DOHH2 (cell line): ENCODE measurements around the gene PPAT.

Experiments
- H3F3A ChIP-seq: fragments of 200-600 bp; sonication (generic), shearing (Covaris generic); 2 replicates; pipeline ENCODE4 v1.6.0; 2016; ENCODE audit warnings: antibody characterized with exemption, mild to moderate bottlenecking; ENCODE audit not compliant: control insufficient read depth, insufficient read depth
- H3K27ac ChIP-seq: fragments of 200-600 bp; sonication (generic); 2 replicates; pipeline ENCODE4 v1.5.1; 2014; ENCODE audit warnings: low read depth, mild to moderate bottlenecking, low read length, moderate library complexity
- H3K27me3 ChIP-seq: fragments of 200-600 bp; sonication (generic); 2 replicates; pipeline ENCODE4 v1.6.1; 2014; ENCODE audit warnings: mild to moderate bottlenecking, low read length, mixed read lengths; ENCODE audit not compliant: control insufficient read depth
- H3K36me3 ChIP-seq: fragments of 200-600 bp; sonication (generic); 2 replicates; pipeline ENCODE4 v1.6.1; 2014; ENCODE audit warnings: mild to moderate bottlenecking, low read length, moderate library complexity, mixed read lengths; ENCODE audit not compliant: control insufficient read depth
- H3K4me1 ChIP-seq: fragments of 200-600 bp; sonication (generic); 2 replicates; pipeline ENCODE4 v1.6.1; 2014; ENCODE audit warnings: mild to moderate bottlenecking, low read length, mixed read lengths; ENCODE audit not compliant: control insufficient read depth
- H3K4me2 ChIP-seq: fragments of 200-600 bp; sonication (generic); 2 replicates; pipeline ENCODE4 v1.6.0; 2014; ENCODE audit warnings: mild to moderate bottlenecking, low read length, moderate library complexity
- H3K4me3 ChIP-seq: fragments of 200-600 bp; sonication (generic); 2 replicates; pipeline ENCODE4 v1.5.1; 2014; ENCODE audit warnings: mild to moderate bottlenecking, low read length, mixed read lengths
- H3K79me2 ChIP-seq: fragments of 200-600 bp; sonication (generic); 2 replicates; pipeline ENCODE4 v1.6.1; 2014; ENCODE audit warnings: mild to moderate bottlenecking, low read length, mixed read lengths; ENCODE audit not compliant: control insufficient read depth
- H3K9me2 ChIP-seq: fragments of 200-600 bp; sonication (generic); replicated peaks from 2 replicates; pipeline ENCODE4 v1.6.1; 2014; ENCODE audit warnings: mild to moderate bottlenecking, low read length, mixed read lengths; ENCODE audit not compliant: control insufficient read depth
- H3K9me3 ChIP-seq: fragments of 200-600 bp; sonication (generic); 2 replicates; pipeline ENCODE4 v1.6.1; 2014; ENCODE audit warnings: antibody characterized with exemption, low read length, mixed read lengths; ENCODE audit not compliant: control insufficient read depth, insufficient read depth
- H4K20me1 ChIP-seq: fragments of 200-600 bp; sonication (generic); 2 replicates; pipeline ENCODE4 v1.6.0; 2014; ENCODE audit warnings: low read depth, mild to moderate bottlenecking, antibody characterized with exemption, low read length, moderate library complexity; ENCODE audit not compliant: control insufficient read depth, insufficient read depth
- EZH2phosphoT487 ChIP-seq: fragments of 200-600 bp; sonication (generic); IDR thresholded peaks from 2 replicates; pipeline ENCODE4 v1.6.1; 2017; ENCODE audit warnings: borderline replicate concordance, mild to moderate bottlenecking, antibody characterized with exemption, low read length, moderate library complexity, mixed read lengths
- TF ChIP-seq, protein P1 (sequence below): fragments of 200-600 bp; sonication (generic); IDR thresholded peaks from one replicate; pipeline ENCODE4 v1.5.1; 2014; ENCODE audit warnings: antibody characterized with exemption, mild to moderate bottlenecking, low read depth, low read length; ENCODE audit not compliant: poor library complexity, severe bottlenecking

The PPAT gene

DNA sequence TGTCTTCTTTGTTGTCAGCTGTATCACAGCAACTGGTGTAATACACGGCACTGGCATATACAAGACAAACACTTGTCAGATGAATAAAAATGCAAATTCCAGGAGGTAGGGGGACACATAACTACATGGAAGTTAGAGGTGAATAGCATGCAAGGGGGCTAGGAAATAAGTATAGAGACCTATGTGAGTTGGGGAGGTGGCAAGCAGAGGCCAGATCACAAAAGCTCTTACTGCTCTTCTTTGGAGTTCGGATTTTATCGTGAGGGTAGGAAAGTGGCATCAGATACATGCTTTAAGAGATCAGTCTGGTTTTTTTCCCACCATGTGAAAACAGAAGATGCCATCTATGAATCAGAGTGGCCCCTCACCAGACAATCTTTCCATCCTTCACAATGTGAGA is 29.2 kb upstream of the PPAT start:
- Histone ChIP-seq H3K4me1 (peaks cover 39% of the 10 kb centered on the region), H3K4me3 (peak overlapping the region; percentile 100), H3K36me3 (peaks cover 68% of the 10 kb centered on the region), H3K9me2 (no peaks in the 10 kb centered on the region), H3K4me2 (peak overlapping the region; percentile 85), H3K27me3 (no peaks in the 10 kb centered on the region), H3F3A (peaks cover 55% of the 10 kb centered on the region), H3K27ac (0 out of 2 replicates have a peak overlapping the region, but pooled peaks have one; percentile 11), H3K9me3 (no peaks in the 10 kb centered on the region), H3K79me2 (peaks cover 94% of the 10 kb centered on the region), H4K20me1 (peaks cover 9% of the 10 kb centered on the region; the same call in 1 of the 2 replicates)
- no peak for TF ChIP-seq EZH2phosphoT487
- TF ChIP-seq, protein P1, sequence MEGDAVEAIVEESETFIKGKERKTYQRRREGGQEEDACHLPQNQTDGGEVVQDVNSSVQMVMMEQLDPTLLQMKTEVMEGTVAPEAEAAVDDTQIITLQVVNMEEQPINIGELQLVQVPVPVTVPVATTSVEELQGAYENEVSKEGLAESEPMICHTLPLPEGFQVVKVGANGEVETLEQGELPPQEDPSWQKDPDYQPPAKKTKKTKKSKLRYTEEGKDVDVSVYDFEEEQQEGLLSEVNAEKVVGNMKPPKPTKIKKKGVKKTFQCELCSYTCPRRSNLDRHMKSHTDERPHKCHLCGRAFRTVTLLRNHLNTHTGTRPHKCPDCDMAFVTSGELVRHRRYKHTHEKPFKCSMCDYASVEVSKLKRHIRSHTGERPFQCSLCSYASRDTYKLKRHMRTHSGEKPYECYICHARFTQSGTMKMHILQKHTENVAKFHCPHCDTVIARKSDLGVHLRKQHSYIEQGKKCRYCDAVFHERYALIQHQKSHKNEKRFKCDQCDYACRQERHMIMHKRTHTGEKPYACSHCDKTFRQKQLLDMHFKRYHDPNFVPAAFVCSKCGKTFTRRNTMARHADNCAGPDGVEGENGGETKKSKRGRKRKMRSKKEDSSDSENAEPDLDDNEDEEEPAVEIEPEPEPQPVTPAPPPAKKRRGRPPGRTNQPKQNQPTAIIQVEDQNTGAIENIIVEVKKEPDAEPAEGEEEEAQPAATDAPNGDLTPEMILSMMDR: no peak

DNA sequence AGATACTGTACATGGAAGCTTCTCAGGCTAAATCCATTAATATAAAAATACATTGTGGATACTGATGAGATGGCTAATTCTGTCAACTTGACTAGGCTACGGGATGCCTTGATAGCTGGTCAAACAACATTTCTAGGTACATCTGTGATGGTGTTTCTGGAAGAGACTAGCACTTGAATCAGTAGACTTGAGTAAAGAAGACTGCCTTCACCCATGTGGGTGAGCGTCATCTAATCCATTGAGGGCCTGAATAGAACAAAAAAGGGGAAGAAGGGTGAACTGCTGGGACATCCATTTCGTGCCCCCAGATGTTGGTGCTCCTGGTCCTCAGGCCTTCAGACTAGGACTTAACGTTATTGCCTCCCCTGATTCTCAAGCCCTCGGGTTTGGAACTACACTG is 28.3 kb upstream of the PPAT start:
- H3K9me2 ChIP-seq: no peaks in the 10 kb centered on the region
- H3K79me2 ChIP-seq: peaks cover 87% of the 10 kb centered on the region
- H3K4me3 ChIP-seq: peak overlapping the region; percentile 100
- H3K4me1 ChIP-seq: peaks cover 30% of the 10 kb centered on the region
- H3F3A ChIP-seq: peaks cover 60% of the 10 kb centered on the region
- H3K9me3 ChIP-seq: no peaks in the 10 kb centered on the region
- peaks cover 9% of the 10 kb centered on the region; the same call in 1 of the 2 replicates for H4K20me1 ChIP-seq
- no peak for TF ChIP-seq EZH2phosphoT487
- TF ChIP-seq, protein P1: no peak
- H3K4me2 ChIP-seq: peak overlapping the region; percentile 85
- H3K27me3 ChIP-seq: no peaks in the 10 kb centered on the region
- peaks cover 72% of the 10 kb centered on the region for H3K36me3 ChIP-seq
- 0 out of 2 replicates have a peak overlapping the region, but pooled peaks have one; percentile 9 for H3K27ac ChIP-seq

DNA sequence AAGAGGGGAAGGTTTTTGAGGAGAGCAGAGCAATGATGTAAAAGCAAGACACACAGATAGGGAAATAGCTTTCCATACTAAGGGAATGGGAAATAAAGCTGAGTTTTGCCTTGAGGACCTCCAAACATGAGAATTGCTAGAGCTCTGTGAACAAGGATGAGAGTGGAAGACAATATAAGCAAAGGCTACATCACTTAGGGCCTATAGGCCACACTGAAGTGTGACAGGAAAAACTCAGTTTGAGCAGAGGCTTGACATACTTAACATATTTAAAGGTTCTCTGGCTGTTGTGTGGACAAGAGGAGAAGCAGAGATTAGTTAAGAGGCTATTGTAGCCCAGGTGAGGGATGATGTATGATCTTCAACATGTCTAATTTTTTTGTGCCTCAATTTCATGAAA is 26.7 kb upstream of the PPAT start:
- H3K4me1 ChIP-seq: peaks cover 26% of the 10 kb centered on the region
- TF ChIP-seq, protein P1: no peak
- TF ChIP-seq EZH2phosphoT487: no peak
- H3K27me3 ChIP-seq: no peaks in the 10 kb centered on the region
- H3K9me2 ChIP-seq: no peaks in the 10 kb centered on the region
- H3K4me3 ChIP-seq: no peak overlapping the region
- H4K20me1 ChIP-seq: peaks cover 15% of the 10 kb centered on the region
- no peaks in the 10 kb centered on the region for H3K9me3 ChIP-seq
- H3F3A ChIP-seq: peaks cover 65% of the 10 kb centered on the region
- peaks cover 84% of the 10 kb centered on the region for H3K79me2 ChIP-seq
- no peak overlapping the region for H3K27ac ChIP-seq
- no peak overlapping the region for H3K4me2 ChIP-seq
- H3K36me3 ChIP-seq: peaks cover 76% of the 10 kb centered on the region
